Renal pelvis (tissue), 4 donors: Measurements from ENCODE around the gene INTS2. TPM values are rescaled to one million over a fixed set of nuclear protein-coding genes. Genes with fewer than 3 reads are reported as not detected.
A peak's percentile ranks its signal among the peaks of the same experiment; 100 is the strongest.
"Not testable (repeated sequence)": the region's sequence is repeated elsewhere in the genome, so short reads cannot be mapped to it uniquely, and the experiment has no call there.

Experiments used
- DNase-seq: peaks from one replicate; pipeline ENCODE4 v3.0.0-alpha.2; 2013
- polyA plus RNA-seq, 3 donors: library from polyadenylated mRNA; unstranded; fragments of 120-200 nt; gene quantifications; one replicate each; pipeline ENCODE4 v1.2.1, GENCODE V29; 2013; ENCODE audit not compliant: insufficient read length in 3 of 3

Gene INTS2
- polyA plus RNA-seq, 3 donors, result 10.4 to 14.7 (median 13.7) TPM

GRCh38 chr17:61826866-61827265 lies 100.9 kb downstream of the INTS2 start:
- not testable (repeated sequence) for DNase-seq

- not testable (repeated sequence) for DNase-seq
Measured at GRCh38 chr17:61826198-61826597, 101.6 kb downstream of the INTS2 start.

- DNase-seq, result no peak
Measured at GRCh38 chr17:61825448-61826137, 102.2 kb downstream of the INTS2 start.

- DNase-seq, result no peak
Measured at GRCh38 chr17:61822326-61823285, 105.2 kb downstream of the INTS2 start.

GRCh38 chr17:61821655-61822054 lies 106.1 kb downstream of the INTS2 start:
- no peak for DNase-seq

- not testable (repeated sequence) for DNase-seq
Measured at GRCh38 chr17:61819265-61819664, 108.5 kb downstream of the INTS2 start.

- DNase-seq, result no peak
Measured at GRCh38 chr17:61818225-61818624, 109.6 kb downstream of the INTS2 start.

- no peak for DNase-seq
Measured at GRCh38 chr17:61817452-61817851, 110.3 kb downstream of the INTS2 start.

- DNase-seq, result no peak
Measured at GRCh38 chr17:61816538-61816937, 111.2 kb downstream of the INTS2 start.

- peak; percentile 61 for DNase-seq
Measured at GRCh38 chr17:61815863-61816503, 111.8 kb downstream of the INTS2 start.

Other genes starting within 250 kb of the INTS2 start
- gene BRIP1, start 64.5 kb downstream of the INTS2 start, polyA plus RNA-seq, result 10 to 100 TPM in 2 of 3 donors, 1 to 10 TPM in 1; 9.5 to 14.3 (median 13.0) TPM
- gene MED13, start 137.3 kb upstream of the INTS2 start, polyA plus RNA-seq, result 10 to 100 TPM; 43.4 to 49.4 (median 43.5) TPM